NB4 (cell line): ENCODE measurements around the gene MINDY3.

Experiments
- DNase-seq: peaks from one replicate; pipeline ENCODE4 v3.0.0; 2010; ENCODE audit warnings: low read depth
- H3K4me3 ChIP-seq: one replicate; pipeline ENCODE4 v1.5.1; 2011; ENCODE audit warnings: mild to moderate bottlenecking, low read depth, low read length, moderate library complexity
- MYC ChIP-seq: IDR thresholded peaks from 2 replicates; pipeline ENCODE4 v1.6.1; 2011; ENCODE audit warnings: low read depth, low read length
- POLR2A ChIP-seq: IDR thresholded peaks from 2 replicates; pipeline ENCODE4 v1.6.1; 2011; ENCODE audit warnings: mild to moderate bottlenecking; ENCODE audit not compliant: insufficient read length; ENCODE audit errors: extremely low read depth
- TF ChIP-seq, protein P1 (sequence below): IDR thresholded peaks from 2 replicates; pipeline ENCODE4 v1.6.1; 2011; ENCODE audit warnings: low read depth, low read length
- TF ChIP-seq, protein P2 (sequence below): IDR thresholded peaks from one replicate; pipeline ENCODE4 v1.5.1; 2012; ENCODE audit warnings: low read depth, low read length

Gene MINDY3

DNA sequence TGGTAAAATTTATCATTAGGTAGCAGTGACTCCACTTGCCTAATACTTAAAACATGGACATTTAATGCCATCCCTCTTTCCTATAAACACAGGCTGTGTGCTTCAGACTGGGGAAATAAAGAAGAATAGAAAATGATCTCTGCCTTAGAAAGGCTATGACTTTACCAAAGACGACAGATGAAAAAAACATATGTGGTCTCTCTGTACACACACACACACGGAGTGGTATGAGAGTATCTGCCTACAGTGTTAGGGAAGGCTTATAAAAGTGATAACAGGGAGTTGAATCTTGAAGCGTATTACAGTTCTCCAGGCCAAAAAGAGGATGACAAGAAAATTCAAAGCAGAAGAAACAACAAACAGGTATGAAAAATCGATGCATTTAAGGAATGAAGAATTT, 38.2 kb downstream of the MINDY3 start:
- TF ChIP-seq POLR2A, result no peak
- TF ChIP-seq, protein P1, sequence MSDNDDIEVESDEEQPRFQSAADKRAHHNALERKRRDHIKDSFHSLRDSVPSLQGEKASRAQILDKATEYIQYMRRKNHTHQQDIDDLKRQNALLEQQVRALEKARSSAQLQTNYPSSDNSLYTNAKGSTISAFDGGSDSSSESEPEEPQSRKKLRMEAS, result no peak
- TF ChIP-seq, protein P2, sequence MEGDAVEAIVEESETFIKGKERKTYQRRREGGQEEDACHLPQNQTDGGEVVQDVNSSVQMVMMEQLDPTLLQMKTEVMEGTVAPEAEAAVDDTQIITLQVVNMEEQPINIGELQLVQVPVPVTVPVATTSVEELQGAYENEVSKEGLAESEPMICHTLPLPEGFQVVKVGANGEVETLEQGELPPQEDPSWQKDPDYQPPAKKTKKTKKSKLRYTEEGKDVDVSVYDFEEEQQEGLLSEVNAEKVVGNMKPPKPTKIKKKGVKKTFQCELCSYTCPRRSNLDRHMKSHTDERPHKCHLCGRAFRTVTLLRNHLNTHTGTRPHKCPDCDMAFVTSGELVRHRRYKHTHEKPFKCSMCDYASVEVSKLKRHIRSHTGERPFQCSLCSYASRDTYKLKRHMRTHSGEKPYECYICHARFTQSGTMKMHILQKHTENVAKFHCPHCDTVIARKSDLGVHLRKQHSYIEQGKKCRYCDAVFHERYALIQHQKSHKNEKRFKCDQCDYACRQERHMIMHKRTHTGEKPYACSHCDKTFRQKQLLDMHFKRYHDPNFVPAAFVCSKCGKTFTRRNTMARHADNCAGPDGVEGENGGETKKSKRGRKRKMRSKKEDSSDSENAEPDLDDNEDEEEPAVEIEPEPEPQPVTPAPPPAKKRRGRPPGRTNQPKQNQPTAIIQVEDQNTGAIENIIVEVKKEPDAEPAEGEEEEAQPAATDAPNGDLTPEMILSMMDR, result no peak
- TF ChIP-seq MYC, result no peak
- DNase-seq, result no peak
- no peak overlapping the region for H3K4me3 ChIP-seq

DNA sequence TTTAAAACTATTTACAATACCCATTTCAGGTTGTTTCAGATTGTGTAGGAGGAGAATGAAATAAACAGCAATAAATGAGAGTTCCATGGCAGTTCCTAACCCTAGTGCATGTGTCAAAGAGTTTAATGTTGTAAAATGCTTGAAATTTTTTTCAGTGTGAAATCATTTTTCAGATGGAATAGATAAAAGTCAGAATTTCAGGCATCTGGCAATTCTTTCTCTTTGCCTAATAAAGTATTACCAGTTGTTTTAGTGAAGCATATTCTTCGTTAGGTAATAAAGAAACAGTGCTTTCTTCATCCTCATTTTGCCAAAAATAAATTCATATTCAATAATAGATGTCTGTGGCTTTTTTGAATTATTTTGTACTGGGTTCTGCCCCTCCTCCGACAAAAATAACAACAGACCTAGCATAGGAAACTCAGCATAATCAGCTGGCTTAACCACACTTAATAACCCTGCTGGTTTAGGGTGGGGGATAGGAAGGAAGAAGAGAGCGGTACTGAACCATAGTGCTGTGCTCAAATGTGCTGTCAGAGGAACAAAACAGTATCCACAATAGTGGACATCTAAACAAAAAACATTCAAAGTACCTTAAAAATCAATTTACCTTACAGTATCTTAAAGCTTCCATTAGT, 39.1 kb downstream of the MINDY3 start:
- DNase-seq, result no peak
- no peak overlapping the region for H3K4me3 ChIP-seq
- no peak for TF ChIP-seq MYC
- TF ChIP-seq, protein P2, result no peak

DNA sequence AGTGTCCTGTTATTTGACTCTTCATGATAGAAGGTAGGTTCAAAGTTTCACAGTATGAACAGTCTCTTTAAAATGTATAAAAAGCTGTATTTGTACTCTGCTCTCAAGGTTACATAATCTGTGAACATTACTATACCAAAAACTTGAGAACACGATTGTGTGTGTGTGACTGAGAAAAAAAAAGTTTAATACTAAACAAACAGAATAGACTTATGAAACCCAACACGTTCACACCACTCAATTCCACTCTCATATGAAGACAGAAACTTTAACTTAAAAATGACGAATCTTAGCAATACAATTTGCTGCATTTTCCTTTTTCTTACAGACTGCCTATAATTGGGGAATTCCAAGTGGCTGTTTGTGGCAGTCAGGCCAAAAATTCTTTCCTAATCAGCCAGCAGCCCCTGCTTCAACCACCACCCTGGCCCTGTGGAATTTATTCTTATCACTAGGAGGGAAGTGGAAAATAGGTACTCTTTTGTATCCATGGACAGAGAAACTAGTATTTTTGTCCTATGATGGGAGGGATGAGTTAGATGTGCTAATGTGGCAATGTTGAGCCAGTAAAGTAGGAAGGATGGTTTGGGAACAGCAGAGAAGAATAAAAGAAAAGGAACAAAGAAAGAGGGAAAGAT, 42.8 kb downstream of the MINDY3 start:
- TF ChIP-seq MYC (no peak), POLR2A (no peak)
- TF ChIP-seq, protein P1, result no peak
- TF ChIP-seq, protein P2, result no peak
- H3K4me3 ChIP-seq, result no peak overlapping the region
- DNase-seq, result no peak

DNA sequence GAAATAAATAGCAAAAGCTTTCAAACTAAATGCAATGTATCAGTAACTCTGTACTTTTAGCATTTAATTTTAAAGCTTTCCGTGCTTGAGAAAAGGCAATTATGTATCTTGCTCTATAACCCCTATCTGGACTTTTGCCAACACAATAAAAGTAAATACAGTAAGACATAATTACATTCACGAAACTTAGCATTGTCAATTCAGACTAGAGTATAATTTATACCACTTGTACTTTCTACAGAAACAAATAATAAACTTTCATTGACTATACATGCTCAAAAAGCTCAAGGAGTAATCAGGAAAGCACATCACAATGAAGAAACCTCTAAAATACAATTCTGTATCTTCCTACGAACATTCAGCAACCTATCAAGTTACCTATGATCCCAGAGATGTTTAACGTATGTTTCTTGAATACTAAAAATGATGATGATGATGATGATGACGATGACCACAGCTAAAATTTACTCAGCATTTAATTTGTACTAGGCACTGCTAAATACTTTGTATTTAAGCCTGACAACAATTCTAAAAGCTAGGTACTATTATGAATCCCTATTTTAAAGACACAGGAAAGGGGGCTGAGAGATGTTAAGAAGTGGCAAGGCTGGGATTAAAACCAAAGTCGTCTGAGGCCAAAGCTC, 44.9 kb downstream of the MINDY3 start:
- TF ChIP-seq, protein P1, result no peak
- TF ChIP-seq POLR2A (no peak), MYC (no peak)
- TF ChIP-seq, protein P2, result no peak
- DNase-seq, result no peak
- H3K4me3 ChIP-seq, result no peak overlapping the region

DNA sequence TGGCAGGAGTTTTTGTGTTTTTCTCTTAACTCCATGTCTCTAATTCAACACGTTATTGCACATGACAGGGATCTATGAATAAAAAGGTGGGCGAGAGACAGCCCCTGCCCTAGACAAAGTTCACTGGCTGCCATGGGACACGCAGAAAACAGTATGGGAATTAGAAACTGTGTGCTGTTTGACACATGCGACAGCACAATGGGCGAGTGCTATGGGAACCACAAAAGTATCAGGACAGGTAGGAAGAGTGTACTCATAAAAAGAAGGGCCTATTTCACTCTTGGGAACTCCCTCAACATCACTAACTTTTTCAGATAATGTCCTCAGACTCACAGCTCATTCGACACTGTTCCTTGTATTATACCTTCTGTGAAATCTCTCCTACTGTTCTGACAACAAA, 45.7 kb downstream of the MINDY3 start:
- no peak for DNase-seq
- no peak overlapping the region for H3K4me3 ChIP-seq
- TF ChIP-seq, protein P2, result no peak
- no peak for TF ChIP-seq POLR2A
- TF ChIP-seq MYC, result no peak
- TF ChIP-seq, protein P1, result no peak
